ENCODE data around the gene CATSPERB. TPM values are rescaled to one million over a fixed set of nuclear protein-coding genes. Genes with fewer than 3 reads are reported as not detected.

The CATSPERB gene
- total RNA-seq, 5 donors from 2014 or later (not counting 1 experiment from before 2014, with no cell fraction given): 2.5 to 6.2 (median 4.0) TPM

DNA sequence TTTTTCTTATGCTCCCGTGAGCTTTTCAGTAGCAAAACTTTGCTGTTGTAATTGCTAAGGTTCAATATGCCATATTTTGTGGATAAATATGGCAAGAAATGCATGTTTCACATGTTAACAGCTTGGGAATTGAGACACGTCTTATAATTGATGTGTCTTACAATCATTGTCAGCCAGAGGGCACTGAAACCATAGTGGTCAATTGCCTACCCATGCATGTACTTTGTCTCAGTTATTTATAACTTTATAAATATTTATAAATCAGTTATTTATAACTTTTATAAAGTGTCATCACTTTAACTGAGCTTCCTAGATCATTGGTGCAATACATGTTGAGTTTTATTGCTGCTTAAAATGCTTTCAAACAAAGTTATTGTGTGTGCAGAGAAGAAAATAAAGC is 82.0 kb downstream of the CATSPERB start:
- peaks cover 0 to 2% of the 10 kb centered on the region in 2 experiments for H3K27me3 ChIP-seq (replicated peaks in 1 of 2; ENCODE audit: control insufficient read depth in 2 of 2, extremely low read depth in 1 of 2, insufficient read depth in 2 of 2, low read length in 1 of 2)
- no peaks in the 10 kb centered on the region for H3K36me3 ChIP-seq (ENCODE audit: control insufficient read depth in 2 of 2, extremely low read depth in 1 of 2, insufficient read depth in 1 of 2, low read length in 1 of 2)
- no peaks in the 10 kb centered on the region for H3K4me1 ChIP-seq (ENCODE audit: control insufficient read depth in 1 of 2, extremely low read depth in 1 of 2, insufficient read depth in 2 of 2, low read length in 2 of 2)
- CTCF ChIA-PET: interaction anchor here (0.6 to 1.3 kb wide), 6 partner anchors 11 to 347 kb away, joined by 3 to 10 read pairs (median 4); no protein-coding TSS in a partner anchor
- WGBS (ENCODE audit: insufficient coverage): no CpG with 5 or more reads among the region's 2 CpGs
- no peak overlapping the region for H3K27ac ChIP-seq (ENCODE audit: low read length)
- Mint-ChIP-seq H3K9me3 (peaks cover 4 to 11% (median 4%) of the 10 kb centered on the region in 3 donors), H3K27me3 (no peaks in the 10 kb centered on the region), H3K4me1 (peaks cover 3 to 14% (median 3%) of the 10 kb centered on the region in 3 donors), H3K4me3 (no peak overlapping the region), H3K27ac (no peak overlapping the region), H3K36me3 (peaks cover 10% of the 10 kb centered on the region)
- no peaks in the 10 kb centered on the region for H3K9me3 ChIP-seq
- ATAC-seq (replicated peaks in 1 of 4): no peak
- H3K4me3 ChIP-seq (ENCODE audit: control insufficient read depth in 1 of 2, extremely low read depth in 1 of 2, low read length in 1 of 2): no peak overlapping the region
- peak in 10 of 35 experiments; percentile 2 to 54 (median 8) for DNase-seq
- POLR2A ChIA-PET: no interaction called here

DNA sequence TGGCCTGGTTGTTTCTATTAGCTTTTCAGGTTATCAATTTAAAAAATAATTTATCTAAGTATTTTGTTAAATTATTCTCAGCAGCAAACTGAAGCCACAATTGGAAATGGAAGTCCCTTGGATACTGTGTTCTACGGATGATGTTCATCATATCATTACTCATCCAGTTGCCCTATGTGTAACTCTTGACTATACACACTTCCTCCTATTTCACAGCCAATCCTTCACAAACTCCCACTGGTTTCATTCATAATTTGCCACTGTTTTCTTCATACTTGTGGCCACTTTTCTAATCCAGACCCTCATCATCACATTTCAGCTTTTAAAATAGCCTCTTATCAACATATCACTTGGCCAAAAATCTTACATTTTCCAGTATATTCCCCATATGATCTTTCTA is 84.0 kb downstream of the CATSPERB start:
- peaks cover 9% of the 10 kb centered on the region for H3K36me3 Mint-ChIP-seq
- H3K27me3 Mint-ChIP-seq: no peaks in the 10 kb centered on the region
- Histone ChIP-seq H3K27ac (ENCODE audit: low read length) (no peak overlapping the region), H3K36me3 (ENCODE audit: control insufficient read depth in 2 of 2, extremely low read depth in 1 of 2, insufficient read depth in 1 of 2, low read length in 1 of 2) (no peaks in the 10 kb centered on the region), H3K4me1 (ENCODE audit: control insufficient read depth in 1 of 2, extremely low read depth in 1 of 2, insufficient read depth in 2 of 2, low read length in 2 of 2) (no peaks in the 10 kb centered on the region), H3K27me3 (replicated peaks in 1 of 2; ENCODE audit: control insufficient read depth in 2 of 2, extremely low read depth in 1 of 2, insufficient read depth in 2 of 2, low read length in 1 of 2) (peaks cover 0 to 2% of the 10 kb centered on the region in 2 experiments), H3K9me3 (no peaks in the 10 kb centered on the region), H3K4me3 (ENCODE audit: control insufficient read depth in 1 of 2, extremely low read depth in 1 of 2, low read length in 1 of 2) (no peak overlapping the region)
- ChIA-PET CTCF (interaction anchor here in 1 of 2 donors (0.7 kb wide), 1 partner anchor 263 kb away, joined by 3 read pairs; no protein-coding TSS in a partner anchor), POLR2A (no interaction called here)
- DNase-seq (no peak), ATAC-seq (replicated peaks in 1 of 4) (no peak)
- peaks cover 4 to 7% (median 4%) of the 10 kb centered on the region in 3 donors for H3K9me3 Mint-ChIP-seq
- H3K4me1 Mint-ChIP-seq: peaks cover 0 to 3% (median 0%) of the 10 kb centered on the region in 3 donors
- H3K27ac Mint-ChIP-seq: no peak overlapping the region
- WGBS (ENCODE audit: insufficient coverage): no CpG with 5 or more reads among the region's 1 CpG
- no peak overlapping the region for H3K4me3 Mint-ChIP-seq

DNA sequence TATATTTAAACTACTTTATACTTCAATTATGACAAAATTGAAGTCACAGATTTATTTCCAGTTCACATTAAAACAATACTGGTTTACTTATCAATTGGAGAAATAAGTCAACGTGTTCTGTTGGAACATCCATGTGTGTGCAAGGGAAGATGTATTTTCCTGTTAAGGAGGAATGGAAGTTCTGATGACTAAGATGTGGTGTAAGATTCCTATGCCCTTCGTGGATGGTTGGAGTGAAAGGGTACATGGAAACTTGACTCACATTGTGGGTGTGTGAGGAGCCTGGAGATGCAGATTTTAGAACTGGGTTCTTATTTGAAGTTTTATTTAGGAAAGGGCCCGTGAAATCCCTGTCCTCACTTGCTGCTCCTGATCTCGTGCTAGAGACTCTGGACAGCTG is 95.3 kb downstream of the CATSPERB start:
- H3K4me3 Mint-ChIP-seq: no peak overlapping the region
- Histone ChIP-seq H3K36me3 (ENCODE audit: control insufficient read depth in 2 of 2, extremely low read depth in 1 of 2, insufficient read depth in 1 of 2, low read length in 1 of 2) (no peaks in the 10 kb centered on the region), H3K9me3 (no peaks in the 10 kb centered on the region), H3K4me1 (ENCODE audit: control insufficient read depth in 1 of 2, extremely low read depth in 1 of 2, insufficient read depth in 2 of 2, low read length in 2 of 2) (no peaks in the 10 kb centered on the region), H3K4me3 (ENCODE audit: control insufficient read depth in 1 of 2, extremely low read depth in 1 of 2, low read length in 1 of 2) (no peak overlapping the region), H3K27me3 (replicated peaks in 1 of 2; ENCODE audit: control insufficient read depth in 2 of 2, extremely low read depth in 1 of 2, insufficient read depth in 2 of 2, low read length in 1 of 2) (no peaks in the 10 kb centered on the region), H3K27ac (ENCODE audit: low read length) (no peak overlapping the region)
- DNase-seq: no peak
- ChIA-PET POLR2A (no interaction called here), CTCF (no interaction called here)
- H3K36me3 Mint-ChIP-seq: peaks cover 3% of the 10 kb centered on the region
- WGBS (ENCODE audit: insufficient coverage): 51% methylated on average over 3 of the region's 4 CpGs
- H3K9me3 Mint-ChIP-seq: no peaks in the 10 kb centered on the region
- H3K27ac Mint-ChIP-seq: no peak overlapping the region
- H3K27me3 Mint-ChIP-seq: no peaks in the 10 kb centered on the region
- ATAC-seq (replicated peaks in 1 of 4): no peak
- no peaks in the 10 kb centered on the region for H3K4me1 Mint-ChIP-seq

DNA sequence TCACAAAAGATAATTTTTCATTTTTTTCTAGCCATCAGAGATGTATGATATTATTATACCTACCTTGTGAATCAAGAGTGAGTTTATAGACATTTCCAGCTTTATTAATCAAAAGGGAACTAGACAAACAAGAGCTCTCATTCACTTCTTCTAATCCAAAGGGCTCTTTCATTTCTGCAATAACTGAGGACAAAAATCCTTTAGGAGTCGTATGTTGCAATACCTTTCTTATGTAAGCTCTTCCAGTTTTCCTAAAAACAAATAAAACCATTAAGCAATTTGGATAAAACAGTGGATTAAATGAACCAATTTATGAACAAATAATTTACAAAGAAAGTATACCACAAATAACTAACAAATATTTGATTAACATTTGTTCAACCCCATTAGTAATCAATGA is 107.1 kb downstream of the CATSPERB start:
- H3K9me3 ChIP-seq: no peaks in the 10 kb centered on the region
- no peak overlapping the region for H3K4me3 ChIP-seq (ENCODE audit: control insufficient read depth in 1 of 2, extremely low read depth in 1 of 2, low read length in 1 of 2)
- POLR2A ChIA-PET: no interaction called here
- CTCF ChIA-PET: no interaction called here
- no peaks in the 10 kb centered on the region for H3K36me3 ChIP-seq (ENCODE audit: control insufficient read depth in 2 of 2, extremely low read depth in 1 of 2, insufficient read depth in 1 of 2, low read length in 1 of 2)
- Mint-ChIP-seq H3K4me1 (no peaks in the 10 kb centered on the region), H3K36me3 (peaks cover 4% of the 10 kb centered on the region), H3K4me3 (no peak overlapping the region), H3K27ac (no peak overlapping the region), H3K27me3 (peaks cover 0 to 3% of the 10 kb centered on the region in 2 donors), H3K9me3 (no peaks in the 10 kb centered on the region)
- ATAC-seq (replicated peaks in 1 of 4) (no peak), DNase-seq (no peak)
- H3K4me1 ChIP-seq (ENCODE audit: control insufficient read depth in 1 of 2, extremely low read depth in 1 of 2, insufficient read depth in 2 of 2, low read length in 2 of 2): no peaks in the 10 kb centered on the region
- WGBS (ENCODE audit: insufficient coverage): no CpG with 5 or more reads among the region's 1 CpG
- H3K27me3 ChIP-seq (replicated peaks in 1 of 2; ENCODE audit: control insufficient read depth in 2 of 2, extremely low read depth in 1 of 2, insufficient read depth in 2 of 2, low read length in 1 of 2): no peaks in the 10 kb centered on the region
- H3K27ac ChIP-seq (ENCODE audit: low read length): no peak overlapping the region

DNA sequence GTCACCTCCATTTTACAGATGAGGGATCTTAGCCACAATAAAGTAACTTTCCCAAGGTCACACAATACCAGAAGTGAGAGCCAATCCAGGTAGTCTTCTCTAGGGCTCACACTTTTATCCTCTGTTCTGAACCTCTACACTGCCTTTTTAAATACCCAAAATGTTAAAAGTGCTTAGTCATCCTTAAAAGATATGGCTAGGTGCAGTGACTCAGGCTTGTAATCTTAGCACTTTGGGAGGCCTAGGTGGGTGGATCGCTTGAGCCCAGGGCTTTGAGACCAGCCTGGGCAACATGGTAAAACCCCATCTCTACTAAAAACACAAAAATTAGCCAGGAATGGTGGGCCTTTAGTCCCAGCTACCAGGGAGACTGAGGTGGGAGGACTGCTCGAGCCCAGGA is 117.7 kb downstream of the CATSPERB start:
- H3K27me3 ChIP-seq (replicated peaks in 1 of 2; ENCODE audit: control insufficient read depth in 2 of 2, extremely low read depth in 1 of 2, insufficient read depth in 2 of 2, low read length in 1 of 2): no peaks in the 10 kb centered on the region
- no peak overlapping the region for H3K4me3 ChIP-seq (ENCODE audit: control insufficient read depth in 1 of 2, extremely low read depth in 1 of 2, low read length in 1 of 2)
- ChIA-PET POLR2A (no interaction called here), CTCF (no interaction called here)
- Mint-ChIP-seq H3K27ac (no peak overlapping the region), H3K9me3 (no peaks in the 10 kb centered on the region), H3K36me3 (no peaks in the 10 kb centered on the region), H3K27me3 (no peaks in the 10 kb centered on the region), H3K4me3 (no peak overlapping the region), H3K4me1 (no peaks in the 10 kb centered on the region)
- H3K27ac ChIP-seq (ENCODE audit: low read length): no peak overlapping the region
- no peaks in the 10 kb centered on the region for H3K4me1 ChIP-seq (ENCODE audit: control insufficient read depth in 1 of 2, extremely low read depth in 1 of 2, insufficient read depth in 2 of 2, low read length in 2 of 2)
- WGBS (ENCODE audit: insufficient coverage): no CpG with 5 or more reads among the region's 2 CpGs
- DNase-seq: no peak
- H3K9me3 ChIP-seq: no peaks in the 10 kb centered on the region
- ATAC-seq (replicated peaks in 1 of 4): no peak
- no peaks in the 10 kb centered on the region for H3K36me3 ChIP-seq (ENCODE audit: control insufficient read depth in 2 of 2, extremely low read depth in 1 of 2, insufficient read depth in 1 of 2, low read length in 1 of 2)

- Histone ChIP-seq H3K27me3 (replicated peaks in 1 of 2; ENCODE audit: control insufficient read depth in 2 of 2, extremely low read depth in 1 of 2, insufficient read depth in 2 of 2, low read length in 1 of 2) (no peaks in the 10 kb centered on the region), H3K36me3 (ENCODE audit: control insufficient read depth in 2 of 2, extremely low read depth in 1 of 2, insufficient read depth in 1 of 2, low read length in 1 of 2) (no peaks in the 10 kb centered on the region), H3K27ac (ENCODE audit: low read length) (no peak overlapping the region), H3K4me3 (ENCODE audit: control insufficient read depth in 1 of 2, extremely low read depth in 1 of 2, low read length in 1 of 2) (no peak overlapping the region), H3K4me1 (ENCODE audit: control insufficient read depth in 1 of 2, extremely low read depth in 1 of 2, insufficient read depth in 2 of 2, low read length in 2 of 2) (no peaks in the 10 kb centered on the region), H3K9me3 (no peaks in the 10 kb centered on the region)
- no peaks in the 10 kb centered on the region for H3K9me3 Mint-ChIP-seq
- H3K27me3 Mint-ChIP-seq: no peaks in the 10 kb centered on the region
- no peaks in the 10 kb centered on the region for H3K4me1 Mint-ChIP-seq
- 100% methylated on average over 1 of the region's 6 CpGs for WGBS (ENCODE audit: insufficient coverage)
- no peaks in the 10 kb centered on the region for H3K36me3 Mint-ChIP-seq
- H3K4me3 Mint-ChIP-seq: no peak overlapping the region
- no peak overlapping the region for H3K27ac Mint-ChIP-seq
- DNase-seq (no peak), ATAC-seq (replicated peaks in 1 of 4) (no peak)
- CTCF ChIA-PET: no interaction called here
- POLR2A ChIA-PET: no interaction called here
Measured at GRCh38 chr14:91613459-91614112, 118.3 kb downstream of the CATSPERB start.

Measured in T-cell (primary cell).